Fibroblast of pulmonary artery (primary cell): ENCODE results near the gene TPX2.
A peak's percentile ranks its signal among the peaks of the same experiment; 100 is the strongest.

Experiments
- DNase-seq: peaks from one replicate; pipeline ENCODE4 v3.0.0-alpha.2; 2010; ENCODE audit warnings: low read depth
- H3K4me3 ChIP-seq: replicated peaks from 2 replicates; pipeline ENCODE4 v1.5.1; 2011; ENCODE audit warnings: low read depth, mild to moderate bottlenecking, control low read depth, low read length, moderate library complexity
- CTCF ChIP-seq: IDR thresholded peaks from 2 replicates; pipeline ENCODE4 v1.5.1; 2011; ENCODE audit warnings: mild to moderate bottlenecking, control low read depth, low read length, inconsistent platforms; ENCODE audit errors: missing control alignments

TPX2 gene

GRCh38 chr20:31844737-31845299 is 105.7 kb downstream of the TPX2 start:
- no peak for TF ChIP-seq CTCF
- no peak for DNase-seq
- H3K4me3 ChIP-seq: no peak overlapping the region

DNA sequence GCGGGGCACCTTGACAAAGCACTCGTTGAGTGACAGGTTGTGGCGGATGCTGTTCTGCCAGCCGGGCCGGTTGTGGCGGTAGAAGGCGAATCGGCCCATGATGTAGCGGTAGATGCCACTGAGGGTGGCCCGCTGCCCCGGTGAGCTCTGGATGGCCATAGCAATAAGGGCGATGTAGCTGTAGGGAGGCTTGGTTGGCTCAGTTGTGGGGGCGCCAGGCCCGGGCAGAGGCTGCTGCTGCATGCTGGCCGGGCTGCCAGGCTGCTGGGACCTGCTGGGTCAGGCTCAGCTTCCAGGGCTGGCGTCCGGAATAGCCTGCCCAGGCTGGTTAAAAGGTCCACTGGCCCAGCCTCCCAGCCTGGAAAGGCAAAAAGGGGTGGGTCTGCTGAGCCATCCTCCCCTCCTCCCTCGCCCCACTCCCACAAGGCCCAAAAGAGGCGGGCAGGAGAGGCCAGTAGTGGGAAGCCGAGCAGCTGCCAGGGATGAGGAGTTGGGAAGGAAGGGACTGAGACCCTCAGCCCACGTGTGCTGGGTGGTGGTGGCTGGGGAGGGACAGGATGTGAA is 106.3 kb downstream of the TPX2 start, which contains the start of gene FOXS1:
TSS of gene FOXS1 (minus strand) at position 305 of the 564 bp plus-strand sequence. CDS start at position 243, 62 bp downstream.
- TF ChIP-seq CTCF: no peak
- peak; percentile 42 for DNase-seq
- H3K4me3 ChIP-seq: no peak within 1 kb of the TSS

DNA sequence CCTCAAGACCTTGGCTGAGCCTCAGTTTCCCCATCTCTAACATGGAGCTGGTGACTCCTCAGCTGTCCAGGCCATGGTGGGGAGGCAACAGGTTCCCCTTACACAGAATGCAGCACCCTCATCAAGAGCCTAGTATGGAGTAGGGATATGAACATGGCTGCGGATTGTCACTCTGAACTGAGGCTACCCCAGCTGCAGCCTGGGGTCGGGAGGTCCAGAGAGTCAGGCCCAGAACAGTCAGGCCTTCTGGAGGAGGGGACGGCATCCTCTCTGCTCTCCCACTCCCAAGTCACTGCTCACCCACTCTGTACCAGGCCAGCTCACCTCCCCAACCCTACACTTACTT is 107.7 kb downstream of the TPX2 start:
- no peak for DNase-seq
- H3K4me3 ChIP-seq: no peak overlapping the region
- no peak for TF ChIP-seq CTCF

- no peak overlapping the region for H3K4me3 ChIP-seq
- no peak for TF ChIP-seq CTCF
- DNase-seq: no peak
Observed at GRCh38 chr20:31848088-31848999, 109.3 kb downstream of the TPX2 start.

DNA sequence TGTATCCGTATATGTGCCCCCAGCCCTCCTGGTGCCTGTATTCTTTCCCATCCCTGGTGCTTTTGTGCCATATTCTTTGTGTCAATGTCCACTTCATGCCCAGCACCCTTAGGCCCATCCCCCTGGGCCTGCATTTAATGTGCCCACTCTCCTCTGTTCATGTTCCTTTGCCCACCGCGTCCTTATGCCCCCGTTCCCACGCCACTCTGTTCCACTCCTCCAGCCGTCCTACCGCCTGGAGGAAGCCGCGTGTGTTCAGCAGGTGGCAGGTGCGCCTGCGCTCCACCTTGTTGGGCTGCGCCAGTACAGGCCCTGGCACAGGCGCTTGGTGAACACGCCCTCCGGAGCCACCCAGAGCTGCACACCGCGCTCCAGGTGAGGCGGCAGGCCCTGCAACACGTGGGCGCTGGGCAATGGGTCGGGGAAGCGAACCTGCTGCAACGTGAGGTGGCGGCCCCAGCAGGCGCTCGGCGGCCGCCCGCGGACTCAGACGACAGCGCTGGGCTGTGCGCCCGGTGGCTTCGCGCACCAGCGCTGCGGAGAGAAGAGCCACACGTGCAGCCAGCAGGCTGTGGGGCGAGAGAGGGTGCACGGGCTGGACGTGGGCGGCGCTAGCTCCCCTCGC is 110.3 kb downstream of the TPX2 start:
- H3K4me3 ChIP-seq: no peak overlapping the region
- no peak for TF ChIP-seq CTCF
- no peak for DNase-seq
